ENCODE results near the gene ZNF710.

GRCh38 chr15:89991312-89991711 lies 9.8 kb upstream of the ZNF710 start:
- TF ChIP-seq, protein P1, sequence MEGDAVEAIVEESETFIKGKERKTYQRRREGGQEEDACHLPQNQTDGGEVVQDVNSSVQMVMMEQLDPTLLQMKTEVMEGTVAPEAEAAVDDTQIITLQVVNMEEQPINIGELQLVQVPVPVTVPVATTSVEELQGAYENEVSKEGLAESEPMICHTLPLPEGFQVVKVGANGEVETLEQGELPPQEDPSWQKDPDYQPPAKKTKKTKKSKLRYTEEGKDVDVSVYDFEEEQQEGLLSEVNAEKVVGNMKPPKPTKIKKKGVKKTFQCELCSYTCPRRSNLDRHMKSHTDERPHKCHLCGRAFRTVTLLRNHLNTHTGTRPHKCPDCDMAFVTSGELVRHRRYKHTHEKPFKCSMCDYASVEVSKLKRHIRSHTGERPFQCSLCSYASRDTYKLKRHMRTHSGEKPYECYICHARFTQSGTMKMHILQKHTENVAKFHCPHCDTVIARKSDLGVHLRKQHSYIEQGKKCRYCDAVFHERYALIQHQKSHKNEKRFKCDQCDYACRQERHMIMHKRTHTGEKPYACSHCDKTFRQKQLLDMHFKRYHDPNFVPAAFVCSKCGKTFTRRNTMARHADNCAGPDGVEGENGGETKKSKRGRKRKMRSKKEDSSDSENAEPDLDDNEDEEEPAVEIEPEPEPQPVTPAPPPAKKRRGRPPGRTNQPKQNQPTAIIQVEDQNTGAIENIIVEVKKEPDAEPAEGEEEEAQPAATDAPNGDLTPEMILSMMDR (IDR thresholded peaks at IDR 0.05) = no peak
- TF ChIP-seq EP300 (IDR thresholded peaks at IDR 0.05) = no peak
